Stimulated activated CD4-positive, alpha-beta T cell treated with anti-CD3 and anti-CD28 coated beads, Interleukin-12 subunit alpha, Interleukin-12 subunit beta, amount 100 ng/mL, for 4 hours (primary cell): ENCODE results near the gene SLC66A2.

Source experiments
- DNase-seq: peaks from one replicate; pipeline ENCODE4 v3.0.0-alpha.2; 2020

Gene SLC66A2

GRCh38 chr18:79935499-79935898 is 16.0 kb downstream of the SLC66A2 start:
- DNase-seq, result no peak

DNA sequence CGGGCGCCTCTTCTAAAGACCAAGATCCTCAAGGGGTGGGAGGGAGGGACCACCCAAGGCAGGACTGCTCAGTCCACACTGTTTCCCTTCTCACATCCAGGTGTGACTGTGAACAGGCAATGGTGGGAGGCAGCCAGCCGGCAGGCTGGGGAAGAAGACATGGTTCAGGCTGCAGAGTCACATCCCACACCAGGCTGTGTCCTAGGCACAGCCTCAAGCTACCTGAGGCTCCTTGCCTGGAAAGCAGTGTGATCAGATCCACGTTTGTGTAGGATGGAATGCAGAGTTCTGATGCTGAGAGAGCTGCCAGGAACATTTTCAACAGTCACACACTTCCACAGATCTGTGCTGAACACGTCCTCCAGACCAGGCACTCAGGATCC is 16.4 kb downstream of the SLC66A2 start:
- no peak for DNase-seq

- DNase-seq, result no peak
Observed at GRCh38 chr18:79934311-79935097, 16.9 kb downstream of the SLC66A2 start.

DNA sequence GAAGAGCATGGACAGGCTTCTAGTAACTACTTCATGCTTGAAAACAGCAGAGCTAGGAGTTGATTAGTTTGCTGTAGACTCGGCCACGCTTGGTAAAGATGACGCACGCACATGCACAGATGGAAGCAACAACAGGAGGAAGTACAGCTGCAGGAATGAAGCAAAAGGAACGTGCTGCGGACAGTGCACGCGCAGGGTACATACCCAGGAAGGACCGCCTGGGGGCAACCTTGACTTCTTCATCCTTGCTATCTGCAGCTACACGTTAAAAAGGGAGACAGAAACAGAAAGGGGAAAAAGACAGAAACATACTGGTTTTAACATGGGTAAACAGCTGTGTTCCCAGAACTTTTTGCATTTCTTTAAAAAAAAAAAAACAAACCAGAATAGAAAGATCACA is 17.7 kb downstream of the SLC66A2 start:
- DNase-seq, result no peak

GRCh38 chr18:79932907-79933306 is 18.5 kb downstream of the SLC66A2 start:
- no peak for DNase-seq

DNA sequence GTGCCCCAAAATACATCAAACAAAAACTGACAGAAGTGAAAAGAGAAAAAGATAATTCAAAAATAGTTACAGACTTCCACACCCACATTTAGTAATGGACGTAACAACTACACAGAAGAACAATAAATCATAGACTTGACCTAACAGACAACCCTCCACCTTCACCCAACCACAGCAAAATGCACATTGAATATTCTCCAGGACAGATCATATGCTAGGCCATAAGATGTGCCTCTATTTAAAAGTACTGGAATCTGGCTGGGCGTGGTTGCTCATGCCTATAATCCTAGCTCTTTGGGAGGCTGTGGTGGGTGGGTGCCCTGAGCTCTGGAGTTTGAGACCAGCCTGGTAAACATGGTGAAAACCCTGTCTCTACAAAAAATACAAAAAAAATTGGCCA is 20.0 kb downstream of the SLC66A2 start:
- no peak for DNase-seq

DNA sequence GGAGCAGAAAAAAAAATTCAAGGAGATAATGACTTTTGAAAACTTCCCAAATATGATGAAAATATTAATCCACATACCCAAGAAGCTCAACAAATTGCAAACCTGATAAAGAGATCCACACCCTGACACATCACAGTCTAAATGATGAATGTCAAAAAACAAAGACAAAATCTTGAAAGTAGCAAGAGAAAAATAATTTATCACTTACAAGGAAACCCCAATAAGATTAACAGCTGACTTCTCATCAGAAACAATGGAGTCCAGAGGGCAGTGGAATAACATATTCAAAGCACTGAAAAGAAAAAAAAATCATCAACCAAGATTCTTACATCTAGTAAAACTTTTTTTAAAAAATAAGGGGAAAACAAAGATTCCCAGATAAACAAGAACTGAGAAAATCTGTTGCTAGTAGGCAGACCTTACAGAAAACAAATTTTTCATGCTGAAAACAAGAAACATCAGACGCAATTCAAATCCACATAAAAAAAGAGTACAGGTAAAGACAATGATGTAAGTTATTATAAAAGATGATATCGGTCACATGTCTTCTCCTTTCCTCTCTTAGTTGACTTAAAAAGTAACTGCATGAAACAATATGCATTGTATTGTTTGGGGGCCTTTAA is 21.3 kb downstream of the SLC66A2 start:
- no peak for DNase-seq

DNA sequence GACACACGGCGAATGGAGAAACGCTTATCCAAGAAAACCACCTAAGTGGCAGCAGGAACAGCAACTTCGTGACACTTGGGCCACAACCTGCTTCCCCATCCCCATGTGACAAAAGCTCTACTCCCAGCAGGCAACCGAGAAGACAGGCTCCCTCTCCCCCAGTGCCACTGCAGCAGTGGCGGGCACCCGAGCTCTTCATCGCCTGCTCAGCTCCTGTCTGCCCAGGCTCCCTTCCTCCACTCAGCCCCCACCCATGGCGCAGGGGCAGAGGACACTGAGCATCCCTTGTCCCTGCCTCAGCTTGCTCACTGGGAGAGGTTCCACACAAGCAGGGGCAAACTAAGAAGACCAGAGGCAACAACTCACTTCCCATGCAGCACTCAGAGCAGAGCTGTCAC is 22.9 kb downstream of the SLC66A2 start:
- DNase-seq, result no peak

DNA sequence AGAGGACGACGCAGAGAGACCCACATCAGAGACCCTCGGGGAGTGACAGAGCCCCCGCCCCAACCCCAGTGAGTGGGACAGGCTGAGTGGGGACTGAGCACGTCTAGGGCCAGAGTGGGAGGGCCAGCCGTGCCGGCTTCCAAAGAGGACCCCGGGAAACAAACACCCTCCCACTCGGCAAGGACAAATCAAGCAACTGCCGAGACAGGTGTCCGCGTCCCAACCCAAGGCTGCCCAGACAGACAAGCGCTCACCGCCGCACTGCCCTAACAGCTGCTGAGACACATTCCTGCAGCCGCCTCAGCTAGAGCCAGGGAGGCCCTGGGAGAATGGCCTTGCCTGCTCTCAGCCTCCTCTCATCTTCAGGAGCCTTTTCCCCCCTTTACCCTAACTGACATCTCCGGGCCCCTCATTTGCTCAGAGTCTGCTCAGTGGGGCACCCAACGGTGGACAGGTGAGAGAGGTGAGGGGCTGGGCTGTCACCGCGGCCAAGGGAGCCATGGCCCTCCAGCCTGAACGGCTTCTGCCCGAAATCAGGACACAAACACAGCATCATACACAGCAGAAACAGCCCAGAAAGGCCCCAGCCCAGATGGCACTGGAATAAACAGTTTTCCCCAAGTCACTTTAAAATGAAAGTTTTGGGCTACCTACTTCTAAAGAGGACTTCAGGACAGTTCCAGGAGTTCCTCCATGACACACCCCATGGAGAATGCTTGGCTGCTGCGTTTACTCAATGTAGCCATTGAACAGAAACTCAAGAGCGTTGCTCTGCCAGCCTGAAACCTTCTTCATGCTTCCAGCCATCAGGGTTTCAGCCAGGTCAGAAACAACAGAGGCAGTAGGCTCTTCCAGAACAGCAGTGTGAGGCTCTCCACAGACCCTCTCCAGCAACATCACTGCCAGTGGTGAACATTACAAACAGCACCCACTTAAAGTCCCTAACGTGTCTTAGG is 23.6 kb downstream of the SLC66A2 start:
- DNase-seq, result no peak

GRCh38 chr18:79926715-79927606 is 24.5 kb downstream of the SLC66A2 start:
- no peak for DNase-seq

DNA sequence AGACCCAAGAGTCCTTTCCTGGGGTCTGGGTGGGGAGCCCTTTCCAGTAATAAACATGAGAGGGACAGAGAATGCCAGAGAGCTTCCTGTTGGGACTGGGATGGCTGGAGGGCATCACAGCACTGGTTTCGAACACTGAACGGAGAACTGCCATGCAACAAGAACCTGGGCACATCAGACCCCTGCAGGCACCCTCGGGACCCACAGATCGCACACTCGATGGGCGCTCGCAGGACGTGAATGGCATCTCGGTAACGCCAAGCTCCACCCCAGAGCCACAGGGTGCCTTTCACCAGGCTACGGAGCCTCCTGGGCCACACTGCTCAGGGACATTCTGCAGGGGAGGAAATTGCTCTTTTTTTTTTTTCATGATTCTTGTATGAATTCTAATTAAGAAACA is 25.1 kb downstream of the SLC66A2 start:
- no peak for DNase-seq

DNA sequence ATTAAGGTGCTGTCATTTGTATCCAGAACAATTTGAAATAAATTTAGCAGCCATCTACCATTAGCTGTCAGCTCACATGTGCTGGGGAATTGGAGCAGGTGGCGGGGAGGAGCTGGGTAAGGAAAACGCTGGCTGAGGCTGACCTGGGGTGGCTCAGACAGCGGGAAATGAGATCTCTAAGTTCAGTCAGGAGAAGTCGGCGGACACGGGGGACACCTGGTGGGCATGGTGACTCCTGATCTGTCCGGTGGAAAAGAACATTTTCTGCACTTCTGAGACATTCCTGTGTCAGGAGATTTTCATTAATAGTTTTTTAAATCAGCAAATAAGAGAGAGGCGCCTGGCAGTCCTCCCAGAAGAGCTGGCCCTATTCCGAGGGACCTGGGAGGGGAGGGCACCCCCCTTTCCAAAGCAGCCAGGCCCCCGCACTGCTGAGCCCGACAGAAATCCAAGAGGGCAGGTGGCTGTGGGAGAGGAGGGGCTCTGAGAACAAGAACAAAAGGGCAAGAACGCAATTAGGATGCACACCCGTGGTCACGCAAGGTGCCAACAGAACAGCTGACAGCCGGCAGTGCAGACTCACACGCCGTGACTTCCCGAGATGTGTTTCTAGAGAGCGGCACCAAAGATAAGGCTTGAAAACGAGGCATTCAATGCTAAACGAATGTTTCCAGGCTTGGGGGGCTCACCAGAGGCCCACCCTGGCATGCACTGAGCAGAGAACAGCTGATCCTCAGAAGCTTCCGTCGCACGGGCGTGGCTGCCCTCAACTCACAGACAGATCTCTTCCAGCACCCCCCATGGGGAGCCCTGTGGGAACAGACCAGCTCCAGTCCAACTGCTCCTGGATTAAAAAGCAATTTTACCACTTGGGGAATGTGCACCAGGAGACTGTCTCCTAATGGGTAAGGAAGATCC is 26.4 kb downstream of the SLC66A2 start:
- no peak for DNase-seq

DNA sequence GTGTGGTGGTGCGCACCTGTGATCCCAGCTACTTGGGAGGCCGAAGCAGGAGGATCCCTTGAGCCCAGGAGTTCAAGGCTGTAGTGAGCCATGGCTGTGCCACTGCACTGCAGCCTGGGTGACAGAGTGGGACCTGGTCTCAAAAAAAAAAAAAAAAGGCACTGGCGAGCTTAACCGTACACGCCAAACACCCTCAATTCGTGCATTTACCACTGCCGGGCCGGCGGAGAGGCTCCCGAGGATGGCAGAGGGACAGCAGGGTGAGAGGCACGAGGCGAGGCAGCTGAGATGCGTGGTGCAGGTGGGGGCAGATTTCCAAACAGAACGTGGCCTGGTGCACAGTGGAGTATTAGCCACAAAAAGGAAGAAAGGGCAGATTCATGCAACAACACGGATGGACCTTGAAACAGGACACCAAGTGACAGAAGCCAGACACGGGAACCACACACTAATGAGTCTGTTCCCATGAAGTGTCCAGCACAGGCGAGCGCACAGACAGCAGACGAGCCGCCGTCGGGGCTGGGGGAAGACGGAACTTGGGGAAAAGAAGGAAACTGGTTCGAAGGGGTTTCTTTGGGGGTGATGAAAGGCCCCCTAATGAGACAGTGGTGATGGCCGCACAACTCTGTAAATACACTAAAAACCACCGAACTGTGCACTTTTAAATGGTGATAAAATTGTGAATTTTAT is 27.4 kb downstream of the SLC66A2 start:
- DNase-seq, result no peak

DNA sequence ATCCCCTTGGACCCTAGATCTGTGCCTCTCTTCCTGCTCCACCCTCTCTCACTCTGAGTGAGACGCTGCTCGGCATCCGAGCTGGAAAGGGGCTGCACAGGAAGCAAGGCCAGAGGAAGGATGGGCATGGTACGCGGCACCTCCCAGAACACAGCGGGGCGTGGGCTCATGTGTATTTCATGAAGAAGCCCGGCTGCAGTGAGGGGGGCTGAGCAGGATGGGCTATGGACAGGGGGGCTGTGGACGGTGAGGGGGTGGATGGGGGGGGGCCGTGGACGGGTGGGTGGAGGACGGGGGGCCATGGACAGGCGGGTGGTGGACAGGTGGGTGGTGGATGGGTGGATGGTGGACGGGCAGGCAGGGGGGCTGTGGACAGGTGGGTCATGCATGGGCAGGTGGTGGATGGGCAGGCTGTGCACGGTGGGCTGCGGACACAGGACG is 28.5 kb downstream of the SLC66A2 start:
- DNase-seq, result no peak

DNA sequence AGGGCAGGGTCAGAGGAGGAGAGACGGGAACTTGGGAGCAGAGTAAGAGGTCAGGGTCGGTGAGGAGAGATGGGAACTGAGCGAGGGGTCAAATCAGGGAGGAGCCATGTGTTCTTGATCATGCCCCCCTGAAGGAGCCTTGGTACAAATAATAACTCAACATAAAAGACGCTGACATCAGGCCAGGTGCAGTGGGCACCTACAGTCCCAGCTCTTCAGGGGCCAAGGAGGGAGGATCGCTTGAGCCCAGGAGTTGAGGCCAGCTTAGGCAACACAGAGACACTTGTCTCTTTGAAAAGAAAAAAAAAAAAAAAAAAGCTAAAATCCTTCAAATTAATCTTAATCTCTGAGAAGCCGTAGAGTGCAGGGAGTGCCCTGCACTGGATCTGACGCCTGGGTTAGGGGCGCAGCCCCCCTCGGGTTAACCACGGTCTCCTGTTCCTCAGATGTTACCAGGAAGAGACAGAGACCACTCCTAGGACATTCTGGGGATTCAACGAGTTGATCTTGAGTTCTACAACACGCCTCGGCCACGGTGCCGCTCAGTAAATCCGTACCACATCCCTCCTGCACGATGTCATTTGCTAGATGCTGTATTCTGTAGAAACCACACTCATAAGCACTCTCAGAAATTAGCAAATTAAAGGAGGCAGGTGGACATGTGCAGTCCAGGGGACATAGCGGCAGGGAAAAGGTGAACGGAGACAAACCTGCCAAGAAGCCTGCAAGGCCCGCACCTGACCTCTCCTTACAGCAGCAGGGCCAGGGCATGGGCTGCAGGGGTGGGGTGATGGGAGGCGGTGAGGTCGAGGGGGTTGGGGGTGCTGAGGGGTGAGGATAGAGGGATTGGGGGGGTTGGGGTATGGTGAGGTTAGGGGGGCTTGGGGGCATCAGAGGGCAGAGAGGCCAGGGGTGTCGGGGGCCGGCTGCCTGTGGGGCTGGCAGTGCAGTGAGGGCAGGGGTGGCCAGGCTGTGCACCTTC is 29.2 kb downstream of the SLC66A2 start:
- DNase-seq, result no peak

DNA sequence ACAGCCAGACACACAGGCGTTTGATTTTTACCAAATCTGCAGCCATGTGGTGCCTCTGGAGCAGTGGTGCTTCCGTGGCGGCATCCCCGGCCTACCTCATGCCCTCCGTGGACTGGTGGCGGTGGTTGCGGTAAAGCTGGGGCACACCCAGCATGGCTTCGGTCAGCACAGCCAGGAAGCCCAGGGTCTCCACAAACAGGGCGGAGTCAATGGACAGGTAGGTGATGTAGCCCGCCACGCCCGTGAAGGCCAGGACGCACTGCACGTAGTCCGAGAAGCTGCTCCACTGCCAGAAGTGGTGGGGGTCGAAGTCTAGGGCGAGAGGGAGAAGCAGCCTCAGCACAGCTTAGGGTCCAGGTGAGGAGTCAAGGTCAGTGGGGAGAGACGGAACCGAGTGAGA is 32.4 kb downstream of the SLC66A2 start:
- no peak for DNase-seq

GRCh38 chr18:79918615-79919011 is 32.8 kb downstream of the SLC66A2 start:
- DNase-seq, result no peak

DNA sequence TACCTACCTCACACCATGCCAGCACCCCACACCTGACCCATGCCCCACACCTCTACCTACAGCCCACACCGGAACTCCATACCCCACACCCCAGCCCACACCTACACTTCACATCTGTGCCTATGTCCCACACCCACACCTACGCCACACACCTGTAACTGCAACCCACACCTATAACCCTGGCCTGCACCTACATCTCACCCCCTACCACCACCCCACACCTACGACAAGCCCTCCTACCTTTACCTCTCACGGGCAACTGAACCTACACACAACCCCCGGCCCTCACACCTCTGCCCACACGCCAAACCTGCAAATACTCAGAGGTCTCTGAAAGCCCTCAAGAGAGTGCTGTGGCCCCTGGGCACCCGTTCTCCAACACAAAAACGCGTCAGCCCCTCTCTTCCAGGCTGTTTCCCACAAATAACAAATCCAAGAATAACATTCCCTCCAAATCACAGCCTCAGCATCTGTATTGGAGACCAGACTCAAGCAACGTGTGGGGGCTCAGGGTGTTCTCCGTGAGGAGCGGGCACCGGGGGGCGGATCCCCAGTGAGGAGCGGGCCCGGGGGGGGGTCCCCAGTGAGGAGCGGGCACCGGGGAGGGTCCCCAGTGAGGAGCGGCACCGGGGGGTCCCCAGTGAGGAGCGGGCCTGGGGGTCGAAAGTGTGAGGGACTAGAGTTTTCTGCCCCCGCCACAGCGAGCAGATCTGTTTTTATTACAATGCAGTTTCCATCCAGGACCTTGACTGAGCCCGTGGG is 33.4 kb downstream of the SLC66A2 start:
- DNase-seq, result no peak
